ENCODE data around the gene ACSL6.

ACSL6 gene

GRCh38 chr5:132049093-132049492 lies 37.6 kb upstream of the ACSL6 start:
- no peak for DNase-seq (ENCODE audit: low spot score)

DNA sequence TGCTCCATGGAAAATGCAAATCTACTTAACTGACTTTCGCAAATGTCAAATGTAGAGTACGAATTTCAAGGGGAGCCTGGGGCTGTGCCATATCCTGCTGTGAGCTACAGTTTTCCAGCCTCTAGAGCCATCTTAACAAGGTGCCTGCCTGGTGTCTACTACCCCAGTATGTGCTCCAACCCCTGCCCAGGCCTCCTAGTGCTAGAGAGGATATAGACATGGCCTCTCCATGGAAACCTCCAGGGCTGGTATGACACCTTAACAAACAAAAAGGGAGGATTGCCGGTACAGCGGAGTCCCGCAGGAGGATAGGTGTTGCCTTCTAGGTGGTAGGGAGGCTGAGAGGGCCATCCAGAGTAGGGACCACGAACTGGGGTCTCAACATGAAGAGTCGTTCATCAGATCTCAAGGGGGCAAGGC lies 35.4 kb upstream of the ACSL6 start:
- DNase-seq (ENCODE audit: low spot score), result no peak

DNA sequence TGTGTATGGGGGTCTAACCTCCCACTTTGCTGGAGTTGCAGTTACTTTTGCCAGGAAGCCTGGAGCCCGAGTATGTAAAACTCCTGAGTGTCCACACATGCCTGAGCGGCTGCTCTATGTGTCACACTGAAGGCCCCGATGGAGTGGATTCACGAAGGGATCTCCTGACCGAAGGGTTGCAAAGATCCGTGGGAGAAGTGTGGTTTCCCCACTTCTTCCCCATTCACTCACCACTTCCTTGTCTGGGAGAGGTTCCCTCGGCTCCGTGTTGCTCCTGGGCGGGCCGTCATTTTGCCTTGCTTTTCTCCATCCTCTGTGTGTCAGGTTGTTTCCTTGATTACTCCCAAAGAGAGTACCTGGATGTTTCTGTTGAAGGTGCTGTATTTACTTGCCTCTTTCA lies 32.7 kb upstream of the ACSL6 start:
- DNase-seq (ENCODE audit: low spot score), result no peak

- no peak for DNase-seq (ENCODE audit: low spot score)
Measured at GRCh38 chr5:132037353-132037752, 25.9 kb upstream of the ACSL6 start.

DNA sequence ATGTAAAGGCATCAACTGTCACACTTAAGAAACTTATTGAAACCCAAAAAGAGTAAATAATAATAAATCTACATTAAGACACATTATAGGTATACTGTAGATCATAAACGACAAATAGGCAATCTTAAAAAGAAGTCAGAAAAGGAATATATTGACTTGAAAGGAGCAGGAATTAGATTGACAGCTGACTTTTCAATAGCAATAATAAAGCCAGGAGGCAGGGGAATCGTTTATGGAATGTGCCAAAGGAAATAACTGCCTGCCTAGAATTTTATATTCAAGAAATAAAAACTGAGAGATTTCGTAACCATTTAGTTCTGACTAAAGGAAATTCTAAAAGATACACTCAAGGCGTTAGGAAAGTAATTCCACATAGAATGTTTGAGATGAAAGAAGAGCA lies 21.7 kb upstream of the ACSL6 start:
- no peak for DNase-seq (ENCODE audit: low spot score)

DNA sequence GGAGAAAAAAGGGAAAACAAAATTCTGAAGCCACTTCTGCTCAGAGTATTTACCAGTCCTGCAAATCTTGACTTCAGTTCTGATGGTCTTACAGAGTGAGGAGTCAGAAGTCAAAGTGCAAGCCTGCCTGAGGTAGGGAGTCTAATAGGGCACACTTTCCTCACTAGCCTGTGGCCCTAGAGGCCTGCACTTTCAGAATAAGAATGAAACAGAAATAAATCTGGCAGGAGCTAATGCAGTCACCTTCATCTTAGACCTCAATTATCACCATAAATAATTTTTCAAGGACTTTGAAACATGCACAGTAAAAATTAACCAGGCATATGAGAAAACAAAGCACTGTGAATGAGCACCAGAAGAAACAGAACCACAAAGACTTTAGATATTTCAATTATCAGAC lies 20.7 kb upstream of the ACSL6 start:
- no peak for DNase-seq (ENCODE audit: low spot score)

DNA sequence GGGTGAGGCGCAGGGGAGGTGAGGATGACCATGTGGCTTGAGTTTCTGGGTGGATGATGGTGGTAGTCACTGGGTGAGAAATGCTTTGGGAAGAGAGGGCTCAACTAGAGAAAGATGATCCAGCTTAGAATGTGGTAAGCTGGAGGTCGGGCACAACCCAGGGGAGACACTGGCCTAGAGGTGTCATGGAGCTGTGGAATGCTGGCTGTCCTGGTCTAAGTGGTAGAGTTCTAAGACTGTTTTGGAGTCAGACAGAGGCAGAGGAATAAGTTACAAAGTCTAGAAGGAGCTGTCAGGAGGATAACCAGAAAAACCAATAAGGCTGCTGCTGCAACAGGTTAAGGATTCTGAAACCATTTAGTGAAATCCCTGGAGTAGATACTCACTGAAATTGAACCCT lies 19.2 kb upstream of the ACSL6 start:
- DNase-seq (ENCODE audit: low spot score), result no peak

DNA sequence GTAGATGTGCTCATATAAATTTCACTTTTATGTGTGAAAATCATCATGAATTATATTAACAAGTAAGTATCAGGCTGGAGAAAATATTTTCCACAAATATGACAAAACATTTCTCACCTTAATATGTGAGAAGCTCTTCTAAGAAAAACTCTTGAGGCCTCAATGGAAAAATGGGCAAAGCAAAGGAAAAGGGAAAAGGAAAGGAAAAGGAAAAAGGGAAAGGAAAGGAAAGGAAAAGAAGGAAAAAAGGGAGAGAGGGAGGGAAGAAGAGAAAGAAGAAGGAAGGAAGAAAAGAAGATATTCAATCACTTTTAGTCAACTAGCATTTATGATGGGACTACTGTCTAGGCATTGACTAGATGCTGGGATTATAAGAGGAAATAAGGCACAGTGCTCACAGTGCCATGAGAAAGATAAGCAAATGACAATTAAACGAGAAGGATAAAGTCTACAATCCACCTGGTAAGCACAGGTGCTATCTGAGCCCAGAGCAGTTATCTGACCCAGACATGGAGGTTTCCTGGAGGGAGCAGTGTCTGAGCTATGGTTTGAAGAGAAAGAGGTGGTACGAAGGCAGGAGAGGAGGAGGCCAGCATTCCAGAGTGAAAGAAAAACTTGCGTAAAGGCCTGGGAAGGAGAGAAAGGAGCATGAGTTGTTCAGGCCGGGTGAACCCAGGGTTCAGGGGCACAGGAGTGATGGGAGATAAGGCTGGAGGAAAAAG lies 18.3 kb upstream of the ACSL6 start:
- DNase-seq (ENCODE audit: low spot score), result no peak

DNA sequence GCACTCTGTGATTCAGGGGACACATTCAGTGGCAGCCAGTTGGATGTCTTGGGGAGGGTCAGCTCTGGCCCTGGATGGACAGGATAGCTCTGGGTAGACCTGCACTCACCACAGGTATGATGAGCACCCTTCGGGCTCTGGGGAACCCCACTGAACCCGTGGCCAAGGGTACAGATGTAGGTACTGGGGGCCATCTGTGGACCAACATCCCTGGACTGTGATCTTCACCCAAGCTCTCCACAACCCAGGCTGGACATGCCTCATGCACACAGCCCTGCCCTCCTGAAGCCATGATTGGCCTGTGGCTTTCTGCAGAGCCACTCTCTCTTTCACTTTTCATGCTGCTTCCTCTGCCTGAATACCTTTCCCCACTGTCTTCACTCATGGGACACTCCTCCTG lies 15.6 kb upstream of the ACSL6 start:
- no peak for DNase-seq (ENCODE audit: low spot score)

DNA sequence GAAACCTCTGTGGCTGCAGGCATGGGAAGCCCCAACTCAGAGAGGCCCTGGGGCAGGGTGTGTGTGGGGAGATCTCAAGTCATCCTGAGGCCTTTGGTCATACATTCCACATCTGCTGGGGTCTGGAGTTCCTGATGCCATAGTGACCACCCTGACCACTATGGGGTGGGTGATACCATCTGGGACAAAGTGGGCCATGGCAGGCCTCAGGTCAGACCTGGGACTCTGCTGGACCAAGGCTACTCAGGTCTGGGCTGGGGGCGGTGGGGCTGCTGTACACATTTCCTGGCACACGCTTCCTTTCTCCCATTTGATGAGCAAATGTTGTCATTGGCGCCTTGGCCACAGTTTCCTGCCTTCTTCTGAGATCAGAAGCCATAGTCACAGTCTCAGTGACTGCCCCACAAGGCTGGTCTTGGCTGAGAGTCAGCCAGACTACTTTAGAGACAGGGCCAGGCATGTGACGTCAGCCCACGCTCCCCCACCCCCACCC lies 15.1 kb upstream of the ACSL6 start:
- DNase-seq (ENCODE audit: low spot score), result peak; percentile 49

DNA sequence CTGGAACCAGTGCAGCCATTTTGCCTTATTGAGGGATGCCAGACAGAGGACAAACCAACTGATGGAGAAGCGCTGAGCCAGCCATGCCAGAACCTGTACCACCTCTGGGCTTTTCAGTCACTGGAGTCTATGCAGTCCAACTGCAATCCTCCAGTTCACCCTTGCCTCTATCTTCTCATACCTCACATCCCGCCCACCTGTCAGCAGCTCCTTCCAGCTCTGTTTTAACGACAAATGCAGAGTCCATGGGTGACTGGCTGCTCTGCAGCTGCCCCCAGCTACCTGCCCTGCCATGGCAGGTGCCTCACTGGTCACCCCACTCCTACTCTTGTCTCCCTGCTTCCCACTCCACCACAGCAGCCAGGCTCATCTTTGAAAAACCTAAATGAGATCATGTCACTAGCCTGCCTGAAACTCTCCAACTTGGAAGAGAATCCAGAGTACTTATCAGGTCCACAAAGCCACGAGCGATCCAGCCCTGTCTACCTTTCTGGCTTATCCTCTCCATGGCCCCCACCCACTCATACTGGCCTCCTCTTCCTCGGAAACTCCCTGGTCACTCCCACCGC lies 14.0 kb upstream of the ACSL6 start:
- DNase-seq (ENCODE audit: low spot score), result no peak

GRCh38 chr5:132024789-132025402 lies 13.4 kb upstream of the ACSL6 start:
- DNase-seq (ENCODE audit: low spot score), result no peak

DNA sequence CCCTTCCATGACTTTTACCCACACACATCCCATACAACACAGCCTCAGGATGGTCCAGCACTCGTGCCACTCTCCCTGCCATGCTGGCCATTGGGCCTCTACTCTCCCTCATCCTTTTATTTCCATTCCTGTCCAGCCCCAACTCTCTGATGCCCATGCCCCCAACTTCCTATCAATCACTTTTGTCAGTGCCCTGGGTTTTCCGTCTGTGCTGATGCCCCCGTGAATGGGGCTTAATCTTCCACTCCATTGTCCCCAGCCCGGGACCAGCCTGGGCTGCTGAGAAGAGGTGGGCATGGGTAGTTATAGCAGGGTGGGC lies 12.6 kb upstream of the ACSL6 start:
- no peak for DNase-seq (ENCODE audit: low spot score)

DNA sequence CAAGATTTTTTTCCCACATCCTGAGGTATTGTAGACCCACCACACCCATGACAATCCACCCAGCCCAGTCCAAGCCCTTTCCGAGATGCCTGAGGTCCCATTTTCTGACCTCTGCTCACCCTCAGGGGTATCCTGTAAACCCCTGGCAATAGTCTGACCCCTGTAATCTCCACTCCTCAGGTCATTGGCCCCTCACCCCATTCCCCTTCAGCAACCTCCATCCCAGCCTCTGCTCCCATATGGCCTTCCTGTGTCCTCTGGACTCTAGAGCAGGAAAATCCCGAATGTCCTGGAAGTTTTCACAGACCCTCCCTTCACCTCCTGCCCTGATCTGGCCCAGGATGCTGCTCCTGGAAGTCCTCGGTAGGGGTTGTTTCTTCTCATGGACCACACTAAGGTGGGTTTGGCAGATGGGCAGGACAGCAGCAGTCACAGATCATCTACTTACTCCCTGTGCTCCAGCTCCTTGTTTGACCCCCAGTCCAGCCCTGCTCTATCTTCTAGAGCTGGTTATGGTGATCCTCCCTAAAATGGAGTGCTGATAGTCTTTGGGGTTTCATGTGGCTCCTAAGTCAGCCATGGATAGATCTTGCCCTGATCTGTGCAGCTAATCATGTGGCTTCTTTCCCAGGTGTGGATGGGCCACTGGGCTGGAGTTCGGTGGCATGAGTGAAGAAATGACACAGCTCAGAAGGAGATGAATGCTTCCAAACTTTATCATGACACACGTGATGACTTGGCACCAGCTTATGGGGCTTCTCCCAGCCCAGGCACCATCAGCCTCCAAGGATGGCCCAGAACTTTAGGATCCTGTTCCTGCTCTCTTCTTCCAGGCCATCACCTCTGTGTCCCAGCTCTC lies 12.0 kb upstream of the ACSL6 start:
- DNase-seq (ENCODE audit: low spot score), result no peak

GRCh38 chr5:132022737-132023136 lies 11.3 kb upstream of the ACSL6 start:
- no peak for DNase-seq (ENCODE audit: low spot score)

- no peak for DNase-seq (ENCODE audit: low spot score)
Measured at GRCh38 chr5:132021654-132022053, 10.2 kb upstream of the ACSL6 start.

- no peak for DNase-seq (ENCODE audit: low spot score)
Measured at GRCh38 chr5:132020568-132021339, 9.3 kb upstream of the ACSL6 start.

- DNase-seq (ENCODE audit: low spot score), result peak; percentile 80
Measured at GRCh38 chr5:132019857-132020555, 8.5 kb upstream of the ACSL6 start.

DNA sequence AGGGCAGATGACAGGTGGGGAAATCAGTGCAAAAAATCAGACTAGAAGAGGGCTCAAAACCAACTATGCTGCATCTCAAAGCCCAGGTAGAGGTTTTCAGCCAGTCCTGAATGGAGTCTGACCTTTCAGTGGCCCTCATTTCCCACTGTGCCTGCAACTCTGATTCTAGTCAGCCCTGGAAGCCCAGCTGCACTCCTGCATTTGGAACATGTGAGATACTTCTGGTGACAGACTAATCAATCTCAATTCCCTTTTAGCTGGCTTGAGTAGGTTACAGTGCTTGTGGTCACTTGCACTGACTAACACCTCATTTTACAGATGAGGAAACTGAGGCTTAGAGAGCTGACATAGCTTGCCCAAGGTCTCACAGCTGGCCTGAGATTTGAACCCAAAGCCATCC lies 7.9 kb upstream of the ACSL6 start:
- no peak for DNase-seq (ENCODE audit: low spot score)

- no peak for DNase-seq (ENCODE audit: low spot score)
Measured at GRCh38 chr5:132017738-132018625, 6.5 kb upstream of the ACSL6 start.
